Neural cell (in vitro differentiated cells): Measurements from ENCODE around the gene HECW1. TPM values are rescaled to one million over a fixed set of nuclear protein-coding genes. Genes with fewer than 3 reads are reported as not detected.

Experiments
- H2AFZ ChIP-seq: fragments of 200-600, 300-800 bp; sonication (generic), shearing (Covaris generic); 2 replicates; pipeline ENCODE4 v1.6.0; 2014; ENCODE audit warnings: low read depth, mild to moderate bottlenecking, antibody characterized with exemption, low read length, moderate library complexity
- H3F3A ChIP-seq: fragments of 200-600 bp; shearing (Covaris generic); 2 replicates; pipeline ENCODE4 v1.6.1; 2016; ENCODE audit warnings: mild to moderate bottlenecking, moderate library complexity, mixed read lengths, antibody characterized with exemption, low read length; ENCODE audit not compliant: insufficient read depth, poor library complexity, severe bottlenecking
- H3K27ac ChIP-seq: fragments of 200-600, 300-800 bp; sonication (generic), shearing (Covaris generic); 2 replicates; pipeline ENCODE4 v1.5.1; 2014; ENCODE audit warnings: mild to moderate bottlenecking, low read length, moderate library complexity
- H3K27me3 ChIP-seq: fragments of 300-800, 200-600 bp; sonication (generic), shearing (Covaris generic); 2 replicates; pipeline ENCODE4 v1.6.0; 2014; ENCODE audit warnings: mild to moderate bottlenecking, low read depth, low read length, moderate library complexity; ENCODE audit not compliant: insufficient read depth
- H3K36me3 ChIP-seq: fragments of 300-800, 200-600 bp; sonication (generic), shearing (Covaris generic); 2 replicates; pipeline ENCODE4 v1.5.1; 2014; ENCODE audit warnings: mild to moderate bottlenecking, antibody characterized with exemption, low read length, moderate library complexity; ENCODE audit not compliant: insufficient read depth
- H3K4me2 ChIP-seq: fragments of 300-800, 200-600 bp; sonication (generic), shearing (Covaris generic); 2 replicates; pipeline ENCODE4 v1.6.0; 2014; ENCODE audit warnings: mild to moderate bottlenecking, low read length
- H3K4me3 ChIP-seq: fragments of 300-800, 200-600 bp; sonication (generic), shearing (Covaris generic); 2 replicates; pipeline ENCODE4 v1.5.1; 2014; ENCODE audit warnings: mild to moderate bottlenecking, low read length, moderate library complexity
- H3K79me2 ChIP-seq: fragments of 200-600 bp; shearing (Covaris generic); replicated peaks from 2 replicates; pipeline ENCODE4 v1.6.0; 2014; ENCODE audit warnings: mild to moderate bottlenecking, low read length, moderate library complexity; ENCODE audit not compliant: insufficient read depth
- H3K9ac ChIP-seq: fragments of 300-800, 200-600 bp; sonication (generic), shearing (Covaris generic); 2 replicates; pipeline ENCODE4 v1.6.1; 2016; ENCODE audit warnings: mild to moderate bottlenecking, low read length, mixed read lengths
- H3K9me2 ChIP-seq: fragments of 200-600 bp; shearing (Covaris generic); 2 replicates; pipeline ENCODE4 v1.6.1; 2016; ENCODE audit warnings: mild to moderate bottlenecking, low read length, mixed read lengths; ENCODE audit not compliant: insufficient read depth
- H3K9me3 ChIP-seq: fragments of 200-600, 300-800 bp; sonication (generic), shearing (Covaris generic); 2 replicates; pipeline ENCODE4 v1.6.1; 2016; ENCODE audit warnings: mild to moderate bottlenecking, mixed run types, low read length, moderate library complexity, mixed read lengths
- H4K20me1 ChIP-seq: fragments of 200-600 bp; shearing (Covaris generic); 2 replicates; pipeline ENCODE4 v1.6.1; 2016; ENCODE audit warnings: mild to moderate bottlenecking, mixed run types; ENCODE audit not compliant: insufficient read depth
- EP300 ChIP-seq: fragments of 450-650 bp; conservative IDR thresholded peaks from 2 replicates; pipeline ENCODE4 v1.6.1; 2014; ENCODE audit warnings: antibody characterized with exemption, mild to moderate bottlenecking, moderate library complexity; ENCODE audit not compliant: poor library complexity, severe bottlenecking
- EZH2 ChIP-seq: fragments of 200-600, 300-800 bp; shearing (Covaris generic), sonication (generic); IDR thresholded peaks from 2 replicates; pipeline ENCODE4 v1.6.1; 2014; ENCODE audit warnings: antibody characterized with exemption, low read length, borderline replicate concordance, mild to moderate bottlenecking; ENCODE audit not compliant: insufficient read depth, poor library complexity, severe bottlenecking
- MXI1 ChIP-seq: fragments of 450-650 bp; conservative IDR thresholded peaks from 2 replicates; pipeline ENCODE4 v1.6.1; 2014; ENCODE audit warnings: antibody characterized with exemption, mild to moderate bottlenecking; ENCODE audit not compliant: poor library complexity, severe bottlenecking
- POLR2AphosphoS5 ChIP-seq: IDR thresholded peaks from 2 replicates; pipeline ENCODE4 v1.6.1; 2012
- RAD21 ChIP-seq: fragments of 450-650 bp; conservative IDR thresholded peaks from 2 replicates; pipeline ENCODE4 v1.6.1; 2014; ENCODE audit warnings: antibody characterized with exemption, mild to moderate bottlenecking, moderate library complexity
- SMC3 ChIP-seq: fragments of 450-650 bp; conservative IDR thresholded peaks from 2 replicates; pipeline ENCODE4 v1.6.1; 2014; ENCODE audit warnings: antibody characterized with exemption, mild to moderate bottlenecking, moderate library complexity; ENCODE audit not compliant: poor library complexity
- TAF1 ChIP-seq: IDR thresholded peaks from 2 replicates; pipeline ENCODE4 v1.6.1; 2012; ENCODE audit warnings: low read depth
- polyA plus RNA-seq: library from polyadenylated mRNA; depleted of rRNA; stranded (reverse); fragments of >200 nt; gene quantifications from 2 replicates; pipeline ENCODE4 v1.2.3, GENCODE V29; 2014
- TF ChIP-seq, protein P1 (sequence below): fragments of 450-650 bp; IDR thresholded peaks from 2 replicates; pipeline ENCODE4 v1.5.1; 2014; ENCODE audit warnings: antibody characterized with exemption, mild to moderate bottlenecking, moderate library complexity; ENCODE audit not compliant: poor library complexity, severe bottlenecking
- TF ChIP-seq, protein P2 (sequence below): IDR thresholded peaks from 2 replicates; pipeline ENCODE4 v1.6.1; 2012; ENCODE audit warnings: borderline replicate concordance

HECW1 gene
- polyA plus RNA-seq, 1 donor from 2014 or later: 13.8 TPM

DNA sequence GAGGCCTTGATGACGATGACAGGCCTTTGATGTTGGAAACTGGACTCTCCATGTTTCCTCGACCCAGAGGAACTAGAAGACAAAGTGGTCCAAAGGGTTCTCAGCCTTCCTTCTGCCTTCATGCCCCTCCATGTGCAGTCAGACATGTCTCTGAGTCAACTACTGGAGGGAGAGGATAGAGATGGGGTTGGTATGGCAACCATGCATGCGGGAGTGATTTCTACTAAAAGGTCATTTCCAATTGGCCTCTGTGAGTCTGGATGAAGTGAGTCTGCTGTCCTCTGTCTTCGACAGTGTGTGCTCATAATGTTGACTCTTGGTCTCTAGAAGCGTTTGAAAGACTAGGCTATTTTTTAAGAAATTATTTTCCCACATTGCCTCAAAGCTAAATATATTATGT is 499.7 kb downstream of the HECW1 start:
- H3K27me3 ChIP-seq: no peaks in the 10 kb centered on the region
- H4K20me1 ChIP-seq: no peaks in the 10 kb centered on the region
- H3K4me2 ChIP-seq: no peak overlapping the region
- no peak overlapping the region for H3K27ac ChIP-seq
- H3K36me3 ChIP-seq: no peaks in the 10 kb centered on the region
- no peaks in the 10 kb centered on the region for H3K9me3 ChIP-seq
- no peak overlapping the region for H3K4me3 ChIP-seq
- no peaks in the 10 kb centered on the region for H3K79me2 ChIP-seq
- H3F3A ChIP-seq: no peaks in the 10 kb centered on the region
- H3K9me2 ChIP-seq: no peaks in the 10 kb centered on the region
- TF ChIP-seq, protein P1, sequence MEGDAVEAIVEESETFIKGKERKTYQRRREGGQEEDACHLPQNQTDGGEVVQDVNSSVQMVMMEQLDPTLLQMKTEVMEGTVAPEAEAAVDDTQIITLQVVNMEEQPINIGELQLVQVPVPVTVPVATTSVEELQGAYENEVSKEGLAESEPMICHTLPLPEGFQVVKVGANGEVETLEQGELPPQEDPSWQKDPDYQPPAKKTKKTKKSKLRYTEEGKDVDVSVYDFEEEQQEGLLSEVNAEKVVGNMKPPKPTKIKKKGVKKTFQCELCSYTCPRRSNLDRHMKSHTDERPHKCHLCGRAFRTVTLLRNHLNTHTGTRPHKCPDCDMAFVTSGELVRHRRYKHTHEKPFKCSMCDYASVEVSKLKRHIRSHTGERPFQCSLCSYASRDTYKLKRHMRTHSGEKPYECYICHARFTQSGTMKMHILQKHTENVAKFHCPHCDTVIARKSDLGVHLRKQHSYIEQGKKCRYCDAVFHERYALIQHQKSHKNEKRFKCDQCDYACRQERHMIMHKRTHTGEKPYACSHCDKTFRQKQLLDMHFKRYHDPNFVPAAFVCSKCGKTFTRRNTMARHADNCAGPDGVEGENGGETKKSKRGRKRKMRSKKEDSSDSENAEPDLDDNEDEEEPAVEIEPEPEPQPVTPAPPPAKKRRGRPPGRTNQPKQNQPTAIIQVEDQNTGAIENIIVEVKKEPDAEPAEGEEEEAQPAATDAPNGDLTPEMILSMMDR: no peak
- no peak for TF ChIP-seq EZH2
- TF ChIP-seq POLR2AphosphoS5: no peak
- no peak for TF ChIP-seq EP300
- no peak for TF ChIP-seq TAF1
- no peak for TF ChIP-seq SMC3
- no peak for TF ChIP-seq RAD21
- TF ChIP-seq, protein P2, sequence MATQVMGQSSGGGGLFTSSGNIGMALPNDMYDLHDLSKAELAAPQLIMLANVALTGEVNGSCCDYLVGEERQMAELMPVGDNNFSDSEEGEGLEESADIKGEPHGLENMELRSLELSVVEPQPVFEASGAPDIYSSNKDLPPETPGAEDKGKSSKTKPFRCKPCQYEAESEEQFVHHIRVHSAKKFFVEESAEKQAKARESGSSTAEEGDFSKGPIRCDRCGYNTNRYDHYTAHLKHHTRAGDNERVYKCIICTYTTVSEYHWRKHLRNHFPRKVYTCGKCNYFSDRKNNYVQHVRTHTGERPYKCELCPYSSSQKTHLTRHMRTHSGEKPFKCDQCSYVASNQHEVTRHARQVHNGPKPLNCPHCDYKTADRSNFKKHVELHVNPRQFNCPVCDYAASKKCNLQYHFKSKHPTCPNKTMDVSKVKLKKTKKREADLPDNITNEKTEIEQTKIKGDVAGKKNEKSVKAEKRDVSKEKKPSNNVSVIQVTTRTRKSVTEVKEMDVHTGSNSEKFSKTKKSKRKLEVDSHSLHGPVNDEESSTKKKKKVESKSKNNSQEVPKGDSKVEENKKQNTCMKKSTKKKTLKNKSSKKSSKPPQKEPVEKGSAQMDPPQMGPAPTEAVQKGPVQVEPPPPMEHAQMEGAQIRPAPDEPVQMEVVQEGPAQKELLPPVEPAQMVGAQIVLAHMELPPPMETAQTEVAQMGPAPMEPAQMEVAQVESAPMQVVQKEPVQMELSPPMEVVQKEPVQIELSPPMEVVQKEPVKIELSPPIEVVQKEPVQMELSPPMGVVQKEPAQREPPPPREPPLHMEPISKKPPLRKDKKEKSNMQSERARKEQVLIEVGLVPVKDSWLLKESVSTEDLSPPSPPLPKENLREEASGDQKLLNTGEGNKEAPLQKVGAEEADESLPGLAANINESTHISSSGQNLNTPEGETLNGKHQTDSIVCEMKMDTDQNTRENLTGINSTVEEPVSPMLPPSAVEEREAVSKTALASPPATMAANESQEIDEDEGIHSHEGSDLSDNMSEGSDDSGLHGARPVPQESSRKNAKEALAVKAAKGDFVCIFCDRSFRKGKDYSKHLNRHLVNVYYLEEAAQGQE: no peak
- no peak for TF ChIP-seq MXI1
- no peak overlapping the region for H3K9ac ChIP-seq
- H2AFZ ChIP-seq: no peak overlapping the region

DNA sequence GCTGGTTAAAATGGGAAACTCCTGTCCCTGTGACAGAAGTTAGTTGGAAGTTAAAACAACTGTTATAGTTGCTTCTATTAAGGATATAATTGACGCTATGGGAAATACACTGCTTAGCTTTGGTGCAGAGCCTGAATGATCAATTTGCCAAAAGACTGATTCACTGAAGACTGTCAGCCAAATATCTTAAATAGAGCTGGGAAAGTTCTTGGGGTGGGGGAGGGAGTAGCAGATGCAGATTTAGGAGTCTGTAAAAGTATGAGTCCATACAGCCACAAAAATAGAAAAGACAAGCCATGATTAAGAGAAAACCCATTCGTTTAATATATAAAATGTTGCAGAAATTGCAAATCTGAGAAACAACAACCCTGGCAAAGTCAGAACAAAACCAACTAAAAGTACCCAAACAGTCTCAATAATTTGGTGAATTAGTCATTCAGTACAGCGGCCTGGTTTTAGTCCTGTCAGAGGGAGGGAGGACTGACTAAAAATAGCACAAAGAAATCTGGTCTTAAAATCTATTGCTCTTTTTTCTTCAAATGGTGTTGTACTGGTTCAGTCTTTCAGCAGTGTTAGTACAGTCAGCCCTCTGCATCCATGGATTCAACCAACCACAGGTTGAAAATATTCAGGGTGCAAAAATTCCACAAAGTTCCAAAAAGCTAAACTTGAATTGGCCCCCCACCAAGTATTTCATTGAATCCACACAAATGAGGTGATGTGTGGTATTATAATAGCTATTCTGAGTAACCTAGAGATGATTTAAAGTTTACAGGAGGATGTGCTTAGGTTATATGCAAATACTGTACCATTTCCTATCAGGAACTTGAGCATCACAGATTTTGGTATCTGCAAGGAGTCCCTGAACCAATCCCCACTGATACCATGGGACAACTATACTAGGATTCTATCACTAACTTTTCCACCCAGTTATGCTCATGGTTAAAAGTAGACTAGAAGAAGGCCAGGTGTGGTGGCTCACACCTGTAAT is 500.4 kb downstream of the HECW1 start:
- Histone ChIP-seq H3K27me3 (no peaks in the 10 kb centered on the region), H3K4me3 (no peak overlapping the region), H3F3A (no peaks in the 10 kb centered on the region), H3K4me2 (no peak overlapping the region), H2AFZ (no peak overlapping the region), H3K27ac (no peak overlapping the region), H3K36me3 (no peaks in the 10 kb centered on the region), H3K9me3 (no peaks in the 10 kb centered on the region), H3K9ac (no peak overlapping the region), H4K20me1 (no peaks in the 10 kb centered on the region), H3K79me2 (no peaks in the 10 kb centered on the region), H3K9me2 (no peaks in the 10 kb centered on the region)
- TF ChIP-seq EZH2 (no peak), SMC3 (no peak), RAD21 (no peak), MXI1 (no peak), EP300 (no peak), TAF1 (no peak), POLR2AphosphoS5 (no peak)
- TF ChIP-seq, protein P2: no peak
- TF ChIP-seq, protein P1: no peak
